ENCODE data around the gene CHD2. TPM values are rescaled to one million over a fixed set of nuclear protein-coding genes. Genes with fewer than 3 reads are reported as not detected.

Gene CHD2
- total RNA-seq, 4 donors from 2014 or later = 41.9 to 144 (median 81.8) TPM

DNA sequence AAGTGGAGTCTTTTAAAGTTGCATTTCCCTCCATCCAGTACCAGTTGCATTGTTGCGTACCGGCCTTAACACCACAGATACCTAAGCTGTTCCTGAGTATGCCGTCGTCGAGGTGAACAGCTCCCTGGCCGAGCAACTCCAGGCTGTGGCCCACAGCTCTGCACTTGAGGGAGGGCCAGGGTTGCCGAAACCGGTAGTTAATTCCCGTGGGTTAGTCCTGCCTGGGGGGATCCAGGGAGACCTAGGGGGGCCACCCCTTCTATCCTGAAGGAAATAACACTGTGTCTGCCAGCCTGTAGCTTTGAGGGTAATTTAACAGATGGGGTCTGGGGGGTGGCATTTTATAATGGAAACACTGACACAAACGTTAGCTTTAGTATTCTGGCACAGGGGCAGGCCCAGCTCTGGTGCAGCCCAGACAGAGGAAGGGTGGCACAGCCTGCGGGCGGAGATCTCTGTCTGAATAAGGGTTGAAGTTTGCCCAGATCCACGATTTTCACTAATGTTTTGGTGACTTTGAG, 128.0 kb downstream of the CHD2 start:
- Histone ChIP-seq H3K4me3 (no peak overlapping the region), H3K4me1 (peaks cover 9 to 71% (median 38%) of the 10 kb centered on the region in 3 donors), H3K27me3 (no peaks in the 10 kb centered on the region), H3K36me3 (peaks cover 0 to 36% of the 10 kb centered on the region in 2 donors), H3K27ac (peak overlapping the region; percentile 87 to 96 (median 90)), H3K9me3 (no peaks in the 10 kb centered on the region)
- ATAC-seq = no peak
- TF ChIP-seq EP300 (IDR thresholded peaks at IDR 0.05) (no peak), POLR2AphosphoS5 (IDR thresholded peaks at IDR 0.05) (no peak), POLR2A (IDR thresholded peaks at IDR 0.05) (no peak)
- TF ChIP-seq, protein P1, sequence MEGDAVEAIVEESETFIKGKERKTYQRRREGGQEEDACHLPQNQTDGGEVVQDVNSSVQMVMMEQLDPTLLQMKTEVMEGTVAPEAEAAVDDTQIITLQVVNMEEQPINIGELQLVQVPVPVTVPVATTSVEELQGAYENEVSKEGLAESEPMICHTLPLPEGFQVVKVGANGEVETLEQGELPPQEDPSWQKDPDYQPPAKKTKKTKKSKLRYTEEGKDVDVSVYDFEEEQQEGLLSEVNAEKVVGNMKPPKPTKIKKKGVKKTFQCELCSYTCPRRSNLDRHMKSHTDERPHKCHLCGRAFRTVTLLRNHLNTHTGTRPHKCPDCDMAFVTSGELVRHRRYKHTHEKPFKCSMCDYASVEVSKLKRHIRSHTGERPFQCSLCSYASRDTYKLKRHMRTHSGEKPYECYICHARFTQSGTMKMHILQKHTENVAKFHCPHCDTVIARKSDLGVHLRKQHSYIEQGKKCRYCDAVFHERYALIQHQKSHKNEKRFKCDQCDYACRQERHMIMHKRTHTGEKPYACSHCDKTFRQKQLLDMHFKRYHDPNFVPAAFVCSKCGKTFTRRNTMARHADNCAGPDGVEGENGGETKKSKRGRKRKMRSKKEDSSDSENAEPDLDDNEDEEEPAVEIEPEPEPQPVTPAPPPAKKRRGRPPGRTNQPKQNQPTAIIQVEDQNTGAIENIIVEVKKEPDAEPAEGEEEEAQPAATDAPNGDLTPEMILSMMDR (IDR thresholded peaks at IDR 0.05) = no peak
- WGBS, 2 donors (ENCODE audit: low coverage in 1 of 2) = 36 to 48% methylated on average over 6 to 7 of the region's 13 CpGs

DNA sequence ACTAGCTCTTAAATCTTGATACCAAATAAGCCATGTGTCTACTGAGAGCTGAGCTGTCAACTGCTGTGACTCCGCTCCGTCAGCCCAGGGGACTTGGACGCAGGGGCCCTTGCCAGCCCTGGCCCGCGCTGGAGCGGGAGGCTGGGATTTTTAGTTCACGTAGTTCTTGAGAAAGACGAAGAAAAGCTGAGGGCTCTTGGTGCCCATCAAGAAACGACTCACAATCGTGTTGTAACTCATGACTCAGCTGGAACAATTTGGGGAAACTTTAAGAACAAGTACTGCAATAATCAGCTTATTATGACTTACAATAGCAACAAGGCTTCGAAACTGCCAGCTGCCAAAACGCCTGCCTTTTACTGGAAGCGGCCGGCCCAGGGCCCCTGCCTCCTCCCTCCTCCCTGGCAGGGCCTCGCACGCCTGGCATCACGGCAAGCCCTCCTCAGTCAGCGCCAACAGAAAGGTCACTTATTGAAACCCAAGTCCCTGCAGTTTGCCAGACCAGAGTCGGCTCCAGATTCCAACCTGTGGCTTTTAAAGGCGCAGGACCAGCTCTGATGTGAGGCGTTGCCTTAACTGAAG, 128.6 kb downstream of the CHD2 start:
- TF ChIP-seq EP300 (IDR thresholded peaks at IDR 0.05) = peak; percentile 43
- peak; percentile 98 for TF ChIP-seq POLR2AphosphoS5 (IDR thresholded peaks at IDR 0.05)
- TF ChIP-seq, protein P1 (IDR thresholded peaks at IDR 0.05) = no peak
- H3K9me3 ChIP-seq = no peaks in the 10 kb centered on the region
- peaks cover 0 to 30% of the 10 kb centered on the region in 2 donors for H3K36me3 ChIP-seq
- ATAC-seq = peak; percentile 89
- 0 to 8% methylated on average over 7 to 11 of the region's 21 CpGs for WGBS, 2 donors (ENCODE audit: low coverage in 1 of 2)
- H3K4me3 ChIP-seq = peak overlapping the region in 1 of 2 donors; percentile 16
- no peaks in the 10 kb centered on the region for H3K27me3 ChIP-seq
- peak overlapping the region; percentile 87 to 96 (median 90) for H3K27ac ChIP-seq
- peaks cover 9 to 71% (median 38%) of the 10 kb centered on the region in 3 donors for H3K4me1 ChIP-seq

DNA sequence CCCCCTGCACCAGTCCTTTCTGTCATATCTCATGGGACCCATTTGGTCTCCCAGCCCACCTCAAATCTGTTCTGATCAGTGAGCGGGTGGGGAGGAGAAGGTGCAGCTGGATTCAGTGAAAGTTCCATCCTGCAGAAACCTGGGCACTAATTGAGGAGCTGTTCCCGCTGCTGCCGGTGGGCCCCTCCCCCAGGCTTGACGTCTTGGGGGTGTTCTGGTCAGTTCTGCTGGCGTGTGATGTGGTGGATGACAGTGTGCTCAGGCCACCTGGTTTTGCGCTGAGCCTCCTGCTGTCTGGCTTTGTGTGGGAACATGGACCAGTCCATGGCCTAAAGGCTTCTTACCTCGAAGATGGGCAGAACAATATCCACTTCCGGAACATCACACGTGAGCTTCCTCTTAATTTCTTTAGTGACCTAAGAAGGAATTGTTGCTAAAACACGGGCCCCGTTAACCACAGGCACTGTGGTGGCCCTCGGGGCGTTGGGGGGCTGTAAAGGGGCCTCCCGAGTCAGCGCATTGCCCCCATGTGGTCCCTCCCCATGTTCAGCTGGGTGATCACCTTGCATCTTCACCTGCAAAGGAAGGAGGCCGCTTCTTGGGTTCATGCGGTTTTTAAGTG, 129.2 kb downstream of the CHD2 start:
- TF ChIP-seq POLR2A (IDR thresholded peaks at IDR 0.05) (no peak), EP300 (IDR thresholded peaks at IDR 0.05) (no peak), POLR2AphosphoS5 (IDR thresholded peaks at IDR 0.05) (no peak)
- TF ChIP-seq, protein P1 (IDR thresholded peaks at IDR 0.05) = no peak
- 60 to 71% methylated on average over 1 to 4 of the region's 17 CpGs for WGBS, 2 donors (ENCODE audit: low coverage in 1 of 2)
- H3K27me3 ChIP-seq = no peaks in the 10 kb centered on the region
- H3K9me3 ChIP-seq = no peaks in the 10 kb centered on the region
- no peak for ATAC-seq
- peaks cover 0 to 24% of the 10 kb centered on the region in 2 donors for H3K36me3 ChIP-seq
- H3K27ac ChIP-seq = peak overlapping the region; percentile 87 to 96 (median 90)
- H3K4me1 ChIP-seq = peaks cover 9 to 71% (median 38%) of the 10 kb centered on the region in 3 donors
- peak overlapping the region in 1 of 2 donors; percentile 16 for H3K4me3 ChIP-seq

DNA sequence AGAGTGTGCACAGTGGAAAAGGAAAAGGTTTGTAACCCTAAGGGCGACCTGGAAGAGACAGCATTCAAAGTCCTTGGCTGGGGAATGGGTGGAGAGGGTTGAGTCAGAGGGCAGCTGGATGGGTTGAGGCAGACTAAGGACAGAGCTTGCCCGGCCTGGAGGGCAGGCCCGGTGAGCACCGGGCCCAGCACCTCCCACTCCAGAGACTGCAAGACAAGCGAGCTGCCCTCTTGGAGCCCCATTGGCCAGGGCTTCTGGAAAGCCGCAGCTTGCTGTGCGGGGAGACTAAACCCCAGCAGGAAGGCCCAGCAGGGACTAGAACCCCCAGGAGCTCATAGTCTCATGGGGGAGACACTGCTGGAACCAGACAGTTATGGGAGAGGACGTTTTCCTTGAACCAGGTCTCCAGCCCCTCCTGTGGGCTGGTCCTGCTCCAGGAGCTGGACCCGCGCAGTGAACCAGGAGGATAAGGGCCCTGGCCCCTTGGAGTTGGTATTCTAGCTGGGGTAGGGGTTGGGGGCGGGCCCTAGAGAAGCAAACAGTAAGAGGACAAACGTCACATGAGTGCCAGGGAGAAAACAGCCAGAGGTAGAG, 129.8 kb downstream of the CHD2 start:
- WGBS, 2 donors (ENCODE audit: low coverage in 1 of 2) = 100% methylated on average over 1 of the region's 12 CpGs; no CpG with 5 or more reads in 1 of the 2 donors
- ATAC-seq = no peak
- peak overlapping the region; percentile 87 to 96 (median 90) for H3K27ac ChIP-seq
- TF ChIP-seq POLR2AphosphoS5 (IDR thresholded peaks at IDR 0.05) (no peak), POLR2A (IDR thresholded peaks at IDR 0.05) (no peak), EP300 (IDR thresholded peaks at IDR 0.05) (no peak)
- TF ChIP-seq, protein P1 (IDR thresholded peaks at IDR 0.05) = no peak
- H3K4me1 ChIP-seq = peaks cover 9 to 66% (median 38%) of the 10 kb centered on the region in 3 donors
- no peaks in the 10 kb centered on the region for H3K9me3 ChIP-seq
- no peaks in the 10 kb centered on the region for H3K27me3 ChIP-seq
- H3K4me3 ChIP-seq = no peak overlapping the region
- H3K36me3 ChIP-seq = peaks cover 0 to 18% of the 10 kb centered on the region in 2 donors
